HUES6 (cell line): ENCODE results near the gene RABEP1.
A peak's percentile ranks its signal among the peaks of the same experiment; 100 is the strongest.

Experiments used
- H3K27ac ChIP-seq: 2 replicates; pipeline ENCODE4 v1.7.0; 2013; ENCODE audit warnings: low read depth, mild to moderate bottlenecking, low read length, inconsistent platforms
- H3K27me3 ChIP-seq: 2 replicates; pipeline ENCODE4 v1.6.1; 2013; ENCODE audit warnings: low read length; ENCODE audit not compliant: control insufficient read depth, insufficient read depth
- H3K36me3 ChIP-seq: 2 replicates; pipeline ENCODE4 v1.6.1; 2013; ENCODE audit warnings: low read length; ENCODE audit not compliant: control insufficient read depth, insufficient read depth
- H3K4me1 ChIP-seq: 2 replicates; pipeline ENCODE4 v1.6.1; 2013; ENCODE audit warnings: low read length; ENCODE audit not compliant: control insufficient read depth, insufficient read depth
- H3K4me3 ChIP-seq: 2 replicates; pipeline ENCODE4 v1.5.1; 2013; ENCODE audit warnings: low read depth, low read length
- H3K9ac ChIP-seq: one replicate; pipeline ENCODE4 v1.6.1; 2013; ENCODE audit warnings: mild to moderate bottlenecking, low read length
- H3K9me3 ChIP-seq: 2 replicates; pipeline ENCODE4 v1.6.1; 2013; ENCODE audit warnings: low read depth, low read length; ENCODE audit not compliant: control insufficient read depth, insufficient read depth

RABEP1 gene

GRCh38 chr17:5399767-5400166 is 117.7 kb downstream of the RABEP1 start:
- no peaks in the 10 kb centered on the region for H3K27me3 ChIP-seq
- H3K9ac ChIP-seq = no peak overlapping the region
- no peaks in the 10 kb centered on the region for H3K4me1 ChIP-seq
- peaks cover 87% of the 10 kb centered on the region for H3K36me3 ChIP-seq
- no peak overlapping the region for H3K27ac ChIP-seq
- H3K4me3 ChIP-seq = no peak overlapping the region
- H3K9me3 ChIP-seq = no peaks in the 10 kb centered on the region

- Histone ChIP-seq H3K27me3 (no peaks in the 10 kb centered on the region), H3K4me1 (no peaks in the 10 kb centered on the region), H3K36me3 (peaks cover 91% of the 10 kb centered on the region), H3K4me3 (no peak overlapping the region), H3K9ac (no peak overlapping the region), H3K9me3 (no peaks in the 10 kb centered on the region), H3K27ac (no peak overlapping the region)
Observed at GRCh38 chr17:5405400-5405799, 123.3 kb downstream of the RABEP1 start.

GRCh38 chr17:5408186-5408585 is 126.1 kb downstream of the RABEP1 start:
- Histone ChIP-seq H3K4me3 (no peak overlapping the region), H3K4me1 (no peaks in the 10 kb centered on the region), H3K27me3 (no peaks in the 10 kb centered on the region), H3K27ac (no peak overlapping the region), H3K9me3 (no peaks in the 10 kb centered on the region), H3K36me3 (peaks cover 92% of the 10 kb centered on the region), H3K9ac (no peak overlapping the region)

GRCh38 chr17:5410594-5411272 is 128.6 kb downstream of the RABEP1 start:
- Histone ChIP-seq H3K36me3 (peaks cover 93% of the 10 kb centered on the region), H3K4me1 (no peaks in the 10 kb centered on the region), H3K9ac (no peak overlapping the region), H3K9me3 (no peaks in the 10 kb centered on the region), H3K27me3 (no peaks in the 10 kb centered on the region), H3K4me3 (no peak overlapping the region), H3K27ac (no peak overlapping the region)

GRCh38 chr17:5413682-5414081 is 131.6 kb downstream of the RABEP1 start:
- no peaks in the 10 kb centered on the region for H3K9me3 ChIP-seq
- H3K36me3 ChIP-seq = peaks cover 79% of the 10 kb centered on the region
- no peak overlapping the region for H3K4me3 ChIP-seq
- no peak overlapping the region for H3K27ac ChIP-seq
- no peaks in the 10 kb centered on the region for H3K27me3 ChIP-seq
- H3K9ac ChIP-seq = no peak overlapping the region
- no peaks in the 10 kb centered on the region for H3K4me1 ChIP-seq

GRCh38 chr17:5416901-5417300 is 134.8 kb downstream of the RABEP1 start:
- H3K36me3 ChIP-seq = peaks cover 60% of the 10 kb centered on the region

GRCh38 chr17:5418858-5419355 is 136.8 kb downstream of the RABEP1 start:
- Histone ChIP-seq H3K27me3 (no peaks in the 10 kb centered on the region), H3K4me3 (peak overlapping the region; percentile 91), H3K27ac (peak overlapping the region; percentile 77), H3K36me3 (peaks cover 59% of the 10 kb centered on the region), H3K9ac (peak overlapping the region; percentile 93), H3K9me3 (no peaks in the 10 kb centered on the region), H3K4me1 (no peaks in the 10 kb centered on the region)

More at GRCh38 chr17:5416901-5417300, 134.8 kb downstream of the RABEP1 start:
- no peak overlapping the region for H3K9ac ChIP-seq
- H3K27me3 ChIP-seq = no peaks in the 10 kb centered on the region
- H3K9me3 ChIP-seq = no peaks in the 10 kb centered on the region
- no peak overlapping the region for H3K27ac ChIP-seq
- H3K4me3 ChIP-seq = no peak overlapping the region
- no peaks in the 10 kb centered on the region for H3K4me1 ChIP-seq

- H3K27me3 ChIP-seq = no peaks in the 10 kb centered on the region
- peak within 1 kb of the TSS; percentile 77 for H3K27ac ChIP-seq
- peak within 1 kb of the TSS; percentile 95 for H3K9ac ChIP-seq
- peak within 1 kb of the TSS; percentile 91 for H3K4me3 ChIP-seq
- peaks cover 59% of the 10 kb centered on the region for H3K36me3 ChIP-seq
- no peaks in the 10 kb centered on the region for H3K4me1 ChIP-seq
- no peaks in the 10 kb centered on the region for H3K9me3 ChIP-seq
Observed at GRCh38 chr17:5419356-5419958, 137.4 kb downstream of the RABEP1 start, which contains the start of gene NUP88. TSS of gene NUP88 (minus strand) at chr17:5419662. CDS start at chr17:5419650, 12 bp downstream.

- no peaks in the 10 kb centered on the region for H3K4me1 ChIP-seq
- H3K9ac ChIP-seq = peak within 1 kb of the TSS; percentile 95
- peak within 1 kb of the TSS; percentile 77 for H3K27ac ChIP-seq
- H3K36me3 ChIP-seq = peaks cover 60% of the 10 kb centered on the region
- no peaks in the 10 kb centered on the region for H3K9me3 ChIP-seq
- peak within 1 kb of the TSS; percentile 91 for H3K4me3 ChIP-seq
- H3K27me3 ChIP-seq = no peaks in the 10 kb centered on the region
Observed at GRCh38 chr17:5419959-5420653, 138.0 kb downstream of the RABEP1 start, which contains the start of gene RPAIN. TSS of gene RPAIN (plus strand) at chr17:5420182. CDS start at chr17:5420211, 29 bp downstream.

GRCh38 chr17:5422505-5422904 is 140.4 kb downstream of the RABEP1 start:
- no peak overlapping the region for H3K4me3 ChIP-seq
- no peaks in the 10 kb centered on the region for H3K9me3 ChIP-seq
- H3K4me1 ChIP-seq = no peaks in the 10 kb centered on the region
- no peaks in the 10 kb centered on the region for H3K27me3 ChIP-seq
- H3K36me3 ChIP-seq = peaks cover 56% of the 10 kb centered on the region
- no peak overlapping the region for H3K27ac ChIP-seq
- no peak overlapping the region for H3K9ac ChIP-seq

- Histone ChIP-seq H3K4me1 (no peaks in the 10 kb centered on the region), H3K4me3 (no peak overlapping the region), H3K9me3 (no peaks in the 10 kb centered on the region), H3K27ac (no peak overlapping the region), H3K9ac (no peak overlapping the region), H3K27me3 (no peaks in the 10 kb centered on the region), H3K36me3 (peaks cover 80% of the 10 kb centered on the region)
Observed at GRCh38 chr17:5424909-5425308, 142.8 kb downstream of the RABEP1 start.
